Neural cell (in vitro differentiated cells): ENCODE results near the gene SSX4B. TPM values are rescaled to one million over a fixed set of nuclear protein-coding genes. Genes with fewer than 3 reads are reported as not detected.

Experiments
- polyA plus RNA-seq: library from polyadenylated mRNA; depleted of rRNA; stranded (reverse); fragments of >200 nt; gene quantifications from 2 replicates; pipeline ENCODE4 v1.2.3, GENCODE V29; 2014
- small RNA-seq, 3 experiments: library from RNA; depleted of rRNA; stranded (forward); fragments of <200 nt; gene quantifications; one replicate each; pipeline ENCODE3, GENCODE V24; 2012

The SSX4B gene
- polyA plus RNA-seq, 1 donor from 2014 or later = not detected

Small RNAs within 50 kb of the gene (small RNA-seq; reads per million reads assigned to genes)
- gene AL606490.4 (0 reads per million in 3 experiments), gene AL606490.7 (0 reads per million in 3 experiments)

Other genes starting within 250 kb of the SSX4B start
- not detected in 2 replicates for gene SSX5, start 215.2 kb downstream of the SSX4B start, polyA plus RNA-seq
- not detected in 2 replicates for gene SSX1, start 156.6 kb downstream of the SSX4B start, polyA plus RNA-seq
- gene SSX3, start 55.3 kb downstream of the SSX4B start, polyA plus RNA-seq = not detected in 2 replicates
- gene SSX4, start 28.4 kb downstream of the SSX4B start, polyA plus RNA-seq = not detected in 2 replicates
- gene SLC38A5, start 58.3 kb upstream of the SSX4B start, polyA plus RNA-seq = 0.48 and 3.3 TPM in 2 replicates
- 76.5 and 83.5 TPM in 2 replicates for gene FTSJ1, start 64.2 kb upstream of the SSX4B start, polyA plus RNA-seq
- 29.8 and 32.1 TPM in 2 replicates for gene PORCN, start 97.0 kb upstream of the SSX4B start, polyA plus RNA-seq
- 134 and 143 TPM in 2 replicates for gene EBP, start 109.8 kb upstream of the SSX4B start, polyA plus RNA-seq
- 4.5 and 7.3 TPM in 2 replicates for gene TBC1D25, start 127.8 kb upstream of the SSX4B start, polyA plus RNA-seq
- 327 and 378 TPM in 2 replicates for gene RBM3, start 162.5 kb upstream of the SSX4B start, polyA plus RNA-seq
- gene WDR13, start 185.5 kb upstream of the SSX4B start, polyA plus RNA-seq = 210 and 217 TPM in 2 replicates